ENCODE data around the gene KRT35.

Gene KRT35

DNA sequence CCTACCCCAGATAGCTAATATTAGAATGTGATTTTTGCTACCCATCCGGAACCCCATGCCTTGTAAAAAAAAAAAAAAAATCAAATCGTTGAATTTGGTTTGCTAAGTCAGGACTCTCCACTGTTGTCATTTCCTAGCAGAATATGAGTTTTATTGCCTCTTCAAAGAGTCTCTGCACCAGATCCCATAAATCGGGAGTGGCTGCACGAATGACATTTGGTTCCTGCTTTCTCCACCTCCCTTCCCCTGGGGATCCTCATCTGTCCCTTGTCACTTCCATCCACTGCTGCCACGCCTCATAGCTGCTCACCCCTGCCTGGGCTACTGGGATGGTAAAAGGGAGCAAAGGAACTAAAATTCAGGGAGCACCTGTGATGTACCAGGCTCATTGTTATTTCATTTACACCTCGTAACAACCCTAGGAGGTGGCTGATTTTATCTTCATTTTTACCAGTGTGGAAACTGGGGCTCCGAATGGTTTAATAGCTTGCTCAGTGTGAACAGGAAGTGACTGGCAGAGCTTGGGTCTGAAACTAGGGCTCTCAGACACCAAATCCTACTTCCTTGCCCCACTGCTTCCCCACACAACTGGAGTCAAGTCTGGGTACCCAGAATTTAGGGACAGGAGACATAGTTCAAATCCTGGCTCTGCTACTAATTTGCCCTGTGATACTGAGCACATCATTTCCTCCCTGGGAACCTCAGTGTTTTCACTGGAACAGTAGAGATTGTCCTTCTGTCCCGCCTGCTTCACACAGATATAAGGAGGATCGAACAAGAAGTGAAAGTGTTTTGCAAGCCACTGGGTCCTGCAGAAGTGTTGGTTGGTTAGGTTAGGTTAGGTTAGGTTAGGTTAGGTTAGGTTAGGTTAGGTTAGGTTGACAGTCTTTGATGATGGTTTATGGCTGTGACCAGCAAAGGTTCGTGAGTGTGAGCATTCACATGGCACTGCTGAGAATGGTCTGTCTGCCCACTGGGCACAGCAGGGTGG lies 9.3 kb upstream of the KRT35 start:
- peak in 1 of 10 donors; percentile 5 for DNase-seq
- intact Hi-C loops (cut with DNase I): no loop called here

DNA sequence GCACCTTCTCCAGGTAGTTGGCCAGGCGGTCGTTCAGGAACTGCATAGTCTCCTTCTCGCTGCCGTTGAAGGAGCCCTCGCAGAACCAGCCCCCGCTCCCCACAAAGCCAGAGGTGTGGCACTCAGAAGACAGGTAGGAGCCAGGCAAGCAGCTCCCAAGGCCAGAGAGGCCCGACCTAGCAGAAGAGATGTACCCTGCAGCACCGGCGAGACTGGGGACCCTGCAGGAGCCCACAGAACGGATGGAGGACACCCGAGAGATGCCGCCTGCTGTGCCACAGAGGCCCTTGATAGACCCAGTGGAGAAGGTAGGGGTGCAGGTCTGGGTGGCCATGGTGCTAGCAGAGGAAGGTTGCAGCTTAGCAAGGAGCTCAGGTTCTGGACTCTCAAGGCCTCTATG lies 8.6 kb upstream of the KRT35 start, which contains the start of gene KRT36:
Gene KRT36 (minus strand): TSS at position 380 of the 400 bp plus-strand sequence. CDS start 46 bp downstream, at position 334.
- intact Hi-C loops (cut with DNase I): no loop called here
- DNase-seq: peak in 1 of 10 donors; percentile 61

DNA sequence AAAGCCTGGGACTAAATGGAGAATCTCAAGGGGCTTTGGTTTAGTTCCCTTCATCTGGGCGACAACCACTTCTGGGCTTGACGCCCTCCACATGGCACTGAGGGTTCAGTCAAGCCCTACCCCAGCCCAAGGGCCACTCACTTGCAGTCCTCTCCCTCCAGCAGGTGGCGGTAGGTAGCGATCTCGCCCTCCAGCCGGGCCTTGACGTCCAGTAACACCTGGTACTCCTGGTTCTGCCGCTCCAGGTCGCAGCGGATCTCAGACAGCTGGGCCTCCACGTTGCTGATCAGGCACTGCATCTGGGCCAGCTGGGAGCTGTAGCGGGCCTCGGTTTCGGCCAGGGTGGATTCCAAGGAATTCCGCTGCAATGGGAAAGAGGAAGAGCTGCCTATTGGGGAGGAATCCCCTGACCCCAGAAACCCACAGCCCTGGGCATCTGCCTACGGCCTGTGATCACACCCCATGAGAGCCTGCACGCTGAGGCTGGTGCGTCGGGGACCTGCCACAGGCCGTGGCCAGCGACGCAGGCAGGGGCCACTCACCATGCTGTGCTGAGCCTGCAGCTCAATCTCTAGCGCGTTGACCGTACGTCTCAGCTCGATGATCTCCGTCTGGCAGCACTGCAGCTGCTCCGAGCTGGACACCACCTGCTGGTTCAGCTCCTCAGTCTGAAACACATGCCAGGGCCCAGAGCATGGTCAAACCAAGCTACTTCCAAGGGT lies 6.0 kb upstream of the KRT35 start:
- intact Hi-C loops (cut with DNase I): no loop called here
- peak in 2 of 10 donors; percentile 25 to 79 for DNase-seq

DNA sequence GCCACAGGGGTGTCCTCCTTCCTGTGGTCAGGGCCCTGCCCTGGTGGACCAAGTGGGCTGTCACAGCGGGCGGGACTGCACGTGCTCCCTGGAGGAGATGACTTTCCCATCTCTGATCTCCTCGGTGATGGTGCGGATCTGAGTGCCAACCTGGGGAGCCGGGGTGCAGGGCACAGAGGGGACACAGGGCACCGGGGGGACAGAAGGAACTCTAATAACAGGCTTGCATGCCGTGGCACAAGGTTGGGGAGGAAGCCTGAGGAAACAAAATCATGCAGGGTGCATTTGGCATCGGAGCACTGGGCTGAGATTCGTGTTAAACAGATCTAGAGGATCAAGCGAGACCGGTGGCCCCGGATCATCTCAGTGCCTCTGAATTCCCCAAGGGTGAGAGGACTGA lies 5.4 kb upstream of the KRT35 start:
- intact Hi-C loops (cut with DNase I): no loop called here
- peak in 2 of 10 donors; percentile 52 to 67 for DNase-seq

DNA sequence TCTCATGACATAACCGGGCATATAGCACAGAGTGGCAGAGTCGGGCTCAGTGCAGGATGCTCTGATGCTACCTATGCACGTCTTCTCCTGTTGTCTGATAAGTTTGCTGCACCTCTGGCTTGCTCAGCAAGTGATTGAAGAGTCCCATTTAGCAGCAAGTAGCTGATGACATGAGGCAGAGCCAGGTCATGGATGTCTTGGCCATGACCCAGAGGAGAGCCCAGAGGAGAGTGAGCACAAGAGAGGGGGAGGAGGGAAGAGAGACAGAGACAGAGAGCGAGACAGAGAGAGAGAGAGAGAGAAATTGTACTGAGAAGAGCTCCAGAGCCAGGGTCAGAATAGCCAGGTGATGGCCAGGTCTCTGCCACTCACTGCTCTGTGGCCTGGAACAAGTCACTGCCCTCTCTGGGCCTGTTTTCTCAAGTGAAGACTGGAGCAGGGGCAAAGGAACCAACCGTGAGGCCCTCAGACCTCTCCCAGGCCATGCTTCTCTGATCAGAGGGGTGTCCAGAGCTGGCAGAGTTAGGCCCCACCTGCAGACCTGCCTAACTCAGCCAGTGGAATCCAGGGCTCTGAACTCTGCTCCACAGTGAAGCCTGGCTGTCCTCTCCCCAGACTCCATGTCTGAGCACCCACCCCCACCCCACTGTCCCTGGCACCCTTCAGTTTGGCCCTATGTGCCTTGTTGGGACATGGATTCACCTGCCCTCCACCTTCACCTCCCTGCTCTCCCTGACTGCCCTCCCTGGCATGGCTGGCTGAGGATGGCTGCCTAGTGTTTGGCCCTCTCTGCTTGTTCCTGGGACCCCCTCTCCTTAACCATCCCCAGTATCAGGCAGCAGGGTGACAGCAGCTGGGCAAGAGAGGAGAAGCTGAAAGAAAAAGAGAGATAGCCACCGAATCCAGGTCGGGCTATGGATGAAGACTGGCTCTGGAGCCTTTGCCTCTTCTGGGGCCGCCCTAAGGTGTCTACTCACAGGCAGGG lies 4.3 kb upstream of the KRT35 start:
- DNase-seq: peak in 2 of 10 donors; percentile 28 to 55
- intact Hi-C loops (cut with DNase I): no loop called here

DNA sequence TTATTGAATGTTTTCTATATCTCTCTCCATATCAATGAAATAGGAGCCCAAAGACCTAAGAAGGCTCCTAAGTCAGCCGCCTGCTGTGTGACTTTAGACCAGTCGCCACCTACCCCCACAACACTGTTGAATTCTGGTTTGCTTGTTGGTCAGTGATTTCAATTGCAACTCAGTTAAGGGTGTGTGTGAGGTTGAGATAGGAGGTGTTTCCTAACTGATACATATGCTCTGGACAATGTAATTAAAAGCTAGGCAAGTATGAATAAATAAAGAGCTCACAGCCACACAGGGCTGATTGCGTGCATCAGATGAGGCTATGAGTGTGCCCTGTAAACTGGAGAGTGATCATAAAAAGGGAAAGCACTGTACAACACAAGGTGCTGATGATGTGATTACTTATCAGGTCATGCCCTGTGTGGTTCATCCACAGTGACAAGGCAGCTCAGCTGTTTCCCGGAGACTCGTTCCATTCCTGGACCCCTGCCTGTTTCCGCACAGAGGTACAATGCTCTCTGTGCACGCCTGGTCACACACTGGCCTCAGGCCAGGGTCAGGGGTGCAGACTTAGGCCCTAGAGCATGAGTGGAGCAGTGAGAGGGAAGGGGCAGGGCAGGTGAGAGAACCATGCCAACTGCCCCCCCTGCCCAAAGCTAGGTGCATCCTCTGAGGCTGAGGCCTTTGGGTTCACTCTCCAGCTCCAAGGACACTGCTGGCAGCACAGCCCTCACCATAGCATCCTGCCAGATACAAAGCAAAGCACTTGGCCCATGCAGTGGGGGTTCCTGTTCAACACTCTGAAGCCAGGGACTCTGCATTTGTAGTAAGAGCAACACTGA lies 3.3 kb upstream of the KRT35 start:
- intact Hi-C loops (cut with DNase I): no loop called here
- peak in 1 of 10 donors; percentile 63 for DNase-seq

DNA sequence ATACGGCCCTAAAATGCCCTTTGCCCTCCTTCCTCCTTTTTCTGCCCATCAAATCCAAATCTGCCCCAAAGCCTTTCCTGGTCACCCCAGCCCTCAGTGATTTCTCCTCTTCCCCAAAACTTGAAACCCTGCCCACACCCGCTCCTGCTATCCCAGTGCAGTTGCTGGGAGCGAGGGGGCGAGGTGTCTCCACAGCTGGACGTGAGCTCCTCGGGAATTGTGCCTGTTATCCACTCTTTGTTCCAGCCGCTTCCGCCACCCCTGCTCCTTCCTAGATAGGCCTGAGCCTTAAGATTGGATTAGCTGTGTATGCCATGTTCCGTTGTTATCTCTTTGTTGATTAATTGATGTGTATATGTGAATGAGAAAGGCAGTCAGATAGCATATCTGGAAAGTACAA lies 2.6 kb upstream of the KRT35 start:
- intact Hi-C loops (cut with DNase I): no loop called here
- DNase-seq: peak in 1 of 10 donors; percentile 37

DNA sequence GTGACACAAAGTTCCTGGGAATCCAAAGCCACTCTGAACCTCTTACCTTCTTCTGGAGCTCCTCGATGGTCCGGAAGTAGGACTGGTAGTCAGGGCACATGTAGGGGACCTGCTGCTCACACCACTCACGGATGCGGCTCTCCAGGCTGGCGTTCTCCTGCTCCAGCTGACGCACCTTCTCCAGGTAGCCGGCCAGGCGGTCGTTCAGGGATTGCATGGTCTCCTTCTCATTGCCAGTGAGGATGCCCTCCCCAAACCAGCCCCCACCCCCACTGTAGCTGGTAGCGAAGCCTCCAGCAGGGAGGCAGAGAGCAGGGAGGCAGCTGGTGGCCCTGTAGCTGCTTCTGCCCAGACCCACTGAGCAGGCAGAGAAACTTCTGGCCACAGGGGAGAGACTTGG lies 370 bp downstream of the KRT35 start:
- peak in 1 of 10 donors; percentile 65 for DNase-seq
- intact Hi-C loops (cut with DNase I): no loop called here

DNA sequence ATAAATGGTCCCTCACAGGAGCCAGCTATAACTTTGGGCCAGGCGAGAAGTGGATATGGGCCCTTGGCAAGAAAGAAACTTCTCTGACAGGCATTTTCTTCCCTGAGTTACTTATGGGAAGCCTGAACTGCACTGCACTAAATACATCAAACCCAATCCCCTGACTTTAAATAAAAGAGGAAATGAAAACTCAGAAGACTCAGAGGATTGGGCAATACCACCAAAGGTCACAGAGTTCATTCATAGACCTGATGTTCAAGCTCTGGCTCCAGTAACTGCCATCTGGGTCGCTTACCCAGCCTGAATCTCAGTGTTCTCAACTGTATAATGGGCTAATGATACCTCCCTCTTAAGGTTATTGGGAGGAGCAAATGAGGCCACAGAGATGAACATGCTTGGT lies 815 bp downstream of the KRT35 start:
- intact Hi-C loops (cut with DNase I): no loop called here
- peak in 1 of 10 donors; percentile 8 for DNase-seq

DNA sequence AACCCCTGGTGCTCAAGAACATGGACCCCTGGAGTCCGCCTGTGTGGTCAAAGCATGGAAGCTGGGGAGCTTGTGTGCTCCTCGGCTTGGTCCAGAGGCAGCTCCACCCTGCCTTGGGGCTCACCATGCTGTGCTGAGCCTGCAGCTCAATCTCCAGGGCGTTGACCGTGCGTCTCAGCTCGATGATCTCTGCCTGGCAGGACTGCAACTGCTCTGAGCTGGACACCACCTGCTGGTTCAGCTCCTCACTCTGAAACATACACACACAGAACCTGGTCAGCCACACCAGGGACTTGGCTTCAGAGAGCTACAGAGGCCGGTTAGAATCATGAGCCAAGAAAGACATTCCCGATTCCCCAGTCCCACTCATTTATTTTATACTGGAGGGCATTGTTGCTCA lies 2.7 kb downstream of the KRT35 start:
- intact Hi-C loops (cut with DNase I): no loop called here
- no peak for DNase-seq

DNA sequence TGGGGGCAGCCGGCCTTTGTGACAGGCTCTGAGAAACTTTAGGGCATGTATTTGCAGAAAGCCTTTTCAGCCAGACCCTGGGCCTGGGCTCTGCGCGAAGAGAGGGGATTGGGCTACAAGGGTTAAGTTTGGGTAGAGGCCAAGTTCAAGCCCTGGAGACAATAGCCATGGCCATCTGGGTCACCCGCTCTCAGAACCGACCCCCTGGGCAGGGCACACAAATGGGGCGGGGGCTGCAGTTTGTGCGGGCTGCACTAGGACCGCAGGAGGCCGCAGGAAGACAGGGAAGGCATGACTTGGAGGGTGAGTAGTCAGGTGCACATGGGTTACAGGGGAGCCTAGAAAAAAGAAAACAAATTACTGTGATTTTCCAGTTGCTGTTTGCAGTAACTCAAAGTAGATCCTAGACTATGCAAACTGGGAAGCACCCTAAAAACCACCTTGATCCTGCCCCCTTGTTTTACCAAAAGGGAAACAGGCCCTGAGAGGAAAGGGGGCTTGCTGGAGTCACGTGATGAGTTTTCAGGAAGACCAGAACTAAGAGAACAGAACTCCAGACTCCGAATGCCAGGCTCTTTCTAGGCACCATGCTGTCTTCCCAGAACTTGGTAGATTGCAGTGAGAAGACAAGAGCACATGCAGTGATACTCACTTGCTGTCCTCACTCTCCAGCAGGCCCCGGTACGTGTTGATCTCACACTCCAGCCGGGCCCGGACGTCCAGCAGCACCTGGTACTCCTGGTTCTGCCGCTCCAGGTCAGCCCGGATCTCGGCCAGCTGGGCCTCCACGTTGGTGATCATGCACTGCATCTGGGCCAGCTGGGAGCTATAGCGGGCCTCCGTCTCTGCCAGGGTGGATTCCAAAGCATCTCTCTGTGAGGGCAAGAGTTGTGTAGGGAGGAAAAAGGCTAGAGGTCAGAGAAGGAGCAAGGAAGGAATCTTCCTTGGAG lies 3.8 kb downstream of the KRT35 start:
- intact Hi-C loops (cut with DNase I): no loop called here
- DNase-seq: no peak

DNA sequence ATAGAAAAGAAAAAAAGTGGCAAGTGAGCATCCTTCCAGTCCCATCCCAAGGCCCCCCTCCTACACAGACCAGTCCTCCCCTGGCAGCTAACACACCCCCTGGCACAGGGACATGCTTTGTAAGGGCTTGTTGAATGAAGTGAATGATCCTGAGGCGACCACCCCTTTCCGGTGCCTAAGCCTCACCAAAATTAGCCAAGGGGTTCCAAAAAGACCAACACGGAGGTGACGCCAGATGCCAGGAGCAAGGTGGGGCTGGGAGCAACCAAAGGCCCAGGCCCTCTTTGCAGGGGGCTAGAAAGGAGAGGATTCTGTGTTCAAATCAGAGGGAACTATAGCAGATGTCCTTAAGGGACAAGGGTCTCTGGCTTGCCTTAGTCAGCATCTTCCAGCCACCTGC lies 5.5 kb downstream of the KRT35 start:
- intact Hi-C loops (cut with DNase I): no loop called here
- no peak for DNase-seq

DNA sequence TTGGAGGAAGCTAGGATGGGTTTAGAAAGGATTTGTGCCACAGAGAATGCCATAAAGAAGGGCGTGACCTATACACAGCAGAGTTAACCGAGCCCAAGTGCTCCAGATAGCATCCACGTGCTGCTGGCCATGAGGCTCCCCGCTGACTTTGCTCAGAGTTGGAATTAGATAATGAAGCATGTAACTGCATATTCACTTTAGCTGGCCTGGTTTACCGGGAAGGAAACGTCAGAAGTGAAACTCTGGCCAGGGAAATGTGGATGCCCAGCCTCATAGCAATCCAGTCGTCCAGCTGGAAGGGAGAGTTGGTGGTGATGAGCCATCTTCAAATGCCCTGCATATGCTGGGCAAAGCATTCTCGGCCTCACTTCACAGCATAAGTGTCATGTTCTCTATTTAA lies 6.1 kb downstream of the KRT35 start:
- DNase-seq: no peak
- intact Hi-C loops (cut with DNase I): no loop called here

DNA sequence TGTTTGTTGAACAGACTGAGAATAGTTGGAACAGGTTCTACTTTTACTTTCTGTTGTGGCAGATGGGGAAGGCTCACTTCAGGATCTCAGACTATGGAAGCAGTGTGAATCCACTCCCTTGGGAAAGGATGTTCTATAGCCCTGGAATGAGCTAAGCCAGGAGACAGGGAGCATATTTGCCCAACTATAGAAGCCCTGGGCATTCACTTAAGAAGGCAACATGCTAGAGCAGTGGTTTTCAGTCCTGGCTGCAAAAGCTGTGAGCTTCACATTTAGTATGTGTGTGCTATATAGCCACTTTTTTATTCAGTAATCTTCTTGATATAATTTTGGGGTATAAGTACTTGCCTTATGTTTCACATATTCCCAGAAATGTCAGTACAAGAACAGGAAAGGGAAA lies 12.6 kb downstream of the KRT35 start:
- DNase-seq: no peak
- intact Hi-C loops (cut with DNase I): no loop called here

DNA sequence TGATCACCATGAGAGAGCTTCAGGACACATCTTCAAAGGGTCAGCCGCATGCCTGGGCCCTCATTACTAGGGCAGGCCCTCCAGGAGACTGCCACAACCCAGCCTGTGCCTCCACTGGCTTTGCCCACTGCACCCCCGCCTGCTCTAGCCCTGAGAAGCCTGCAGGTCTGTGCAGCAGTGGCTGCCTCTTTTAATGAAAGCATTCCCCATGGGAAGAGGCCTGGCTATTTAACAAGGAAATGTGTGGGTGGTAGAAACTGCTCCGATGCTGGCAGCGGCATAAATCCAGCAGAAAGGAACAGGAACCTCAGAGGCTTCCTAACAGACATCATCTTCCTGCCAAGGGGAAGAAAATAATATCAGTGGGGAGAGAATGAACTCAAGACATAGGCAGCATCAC lies 13.4 kb downstream of the KRT35 start:
- DNase-seq: no peak
- intact Hi-C loops (cut with DNase I): no loop called here

DNA sequence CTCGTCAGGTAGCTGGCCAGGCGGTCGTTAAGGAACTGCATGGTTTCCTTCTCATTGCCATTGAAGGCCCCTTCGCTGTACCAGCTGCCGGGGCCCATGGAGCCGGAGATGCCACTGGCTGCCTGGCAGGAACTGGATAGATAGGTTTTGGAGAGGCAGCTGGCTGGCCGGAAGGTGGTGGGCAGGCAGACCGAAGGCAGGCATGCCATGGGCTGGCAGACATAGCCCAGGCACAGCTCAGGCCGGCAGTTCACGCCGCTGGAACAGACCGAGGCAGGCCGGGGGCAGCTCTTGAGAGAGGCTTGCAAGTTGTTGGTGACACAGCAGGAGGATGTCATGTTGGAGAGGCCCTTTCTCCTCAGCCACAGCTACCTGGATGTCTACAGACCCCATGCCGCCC lies 14.0 kb downstream of the KRT35 start, which contains the start of gene KRT32:
Gene KRT32 (minus strand): TSS at position 399 of the 400 bp plus-strand sequence. CDS start 61 bp downstream, at position 338.
- intact Hi-C loops (cut with DNase I): no loop called here

DNA sequence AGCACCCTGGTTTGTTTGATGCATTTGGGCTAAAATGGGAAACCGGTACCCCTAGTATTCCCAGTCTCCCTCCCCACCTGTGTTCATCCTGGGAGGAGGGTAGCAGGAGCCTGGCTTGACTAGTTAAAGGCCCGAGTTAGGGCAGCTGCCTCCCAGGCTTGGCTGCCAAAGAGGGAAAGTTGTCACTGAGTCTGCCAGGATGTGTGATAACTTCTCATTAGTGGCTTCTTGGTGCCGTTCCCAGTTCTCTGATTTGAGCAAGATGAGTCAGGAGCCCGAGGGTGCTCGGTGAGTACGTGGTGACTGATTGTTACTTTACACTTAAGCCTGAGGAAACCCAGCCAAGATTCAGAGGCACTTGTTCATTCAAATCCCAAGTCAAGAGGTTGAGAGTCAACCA lies 16.3 kb downstream of the KRT35 start:
- DNase-seq: peak in 7 of 10 donors; percentile 28 to 88 (median 55)
- intact Hi-C loops (cut with DNase I): no loop called here

More for the DNA sequence above, 14.0 kb downstream of the KRT35 start, which contains the start of gene KRT32:
- DNase-seq: no peak

DNA sequence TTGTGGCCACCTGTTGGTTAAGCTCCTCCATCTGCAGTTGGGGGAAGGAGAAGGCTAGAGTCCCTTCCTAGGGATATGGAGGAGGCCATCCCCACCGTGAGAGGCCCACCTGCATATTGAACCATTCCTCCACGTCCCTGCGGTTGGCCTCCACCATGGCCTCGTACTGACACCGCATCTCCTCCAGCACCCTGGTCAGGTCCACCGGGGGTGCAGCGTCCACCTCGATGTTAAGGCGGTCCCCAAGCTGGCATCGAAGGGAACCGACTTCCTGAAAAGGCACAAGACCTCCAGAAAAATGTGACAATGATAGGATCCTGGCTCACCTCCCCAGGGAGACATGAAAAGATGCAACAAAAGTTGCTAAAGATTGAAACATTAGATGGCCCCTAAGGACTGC lies 16.8 kb downstream of the KRT35 start:
- intact Hi-C loops (cut with DNase I): no loop called here
- no peak for DNase-seq

All from posterior cingulate gyrus (tissue), 11 donors.